ENCODE results near the gene CADM1. TPM values are rescaled to one million over a fixed set of nuclear protein-coding genes. Genes with fewer than 3 reads are reported as not detected.

The CADM1 gene
- total RNA-seq, 1 experiment from 2014 or later = 0.79 TPM

DNA sequence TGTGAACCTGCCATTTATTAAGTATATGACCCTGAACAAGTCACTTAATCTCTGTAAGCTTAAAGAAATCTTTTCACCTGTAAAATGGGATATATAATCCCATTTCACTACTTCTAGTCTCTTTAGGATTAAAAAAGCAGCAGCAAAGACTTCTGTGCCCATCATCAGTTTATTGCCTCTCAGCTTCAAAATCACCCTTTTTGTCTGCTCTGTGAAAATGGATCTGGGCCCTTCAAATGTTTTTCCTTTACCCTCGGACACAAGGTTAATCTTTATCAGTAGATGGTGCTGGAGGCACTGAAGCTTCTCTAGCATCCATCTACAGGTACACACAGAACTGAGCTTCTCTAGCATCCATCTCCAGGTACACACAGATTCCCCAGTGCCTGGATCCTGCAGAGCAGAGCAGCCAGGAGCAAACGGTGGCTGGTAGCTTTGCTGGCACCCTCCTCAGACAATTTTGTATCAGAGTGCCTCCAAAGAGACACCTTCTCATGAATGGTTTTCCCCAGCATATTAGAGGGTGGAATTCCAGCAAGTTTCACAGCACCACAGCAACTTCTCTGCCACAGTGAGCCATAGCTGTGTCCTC is 56.8 kb downstream of the CADM1 start:
- intact Hi-C loops (cut with micrococcal nuclease) = no loop called here
- H3K36me3 ChIP-seq (ENCODE audit: control insufficient read depth in 1 of 2, insufficient read depth in 2 of 2, low read length in 2 of 2) = no peaks in the 10 kb centered on the region
- DNase-seq (ENCODE audit: low read depth, low spot score) (no peak), ATAC-seq (no peak)
- H3K27ac ChIP-seq (ENCODE audit: low read depth, low read length) = no peak overlapping the region
- ChIA-PET CTCF (no interaction called here), POLR2A (no interaction called here), RAD21 (ENCODE audit: low non-redundant PET in 1 of 2, low total read pairs in 2 of 2, uncharacterized antibody in 2 of 2, unreplicated experiment in 2 of 2) (no interaction called here)
- no peaks in the 10 kb centered on the region for H4K20me1 ChIP-seq (ENCODE audit: insufficient read depth)
- no peaks in the 10 kb centered on the region for H3K9me2 ChIP-seq (ENCODE audit: insufficient read depth)
- H3K9ac ChIP-seq (ENCODE audit: low read length) = no peak overlapping the region
- H2AFZ ChIP-seq (ENCODE audit: low read depth, low read length, poor library complexity, severe bottlenecking) = no peak overlapping the region
- no peak overlapping the region for H3K4me2 ChIP-seq (ENCODE audit: low read length)
- TF ChIP-seq CBX3 (IDR thresholded peaks at IDR 0.05; ENCODE audit: low read depth) = no peak
- TF ChIP-seq, protein P1, sequence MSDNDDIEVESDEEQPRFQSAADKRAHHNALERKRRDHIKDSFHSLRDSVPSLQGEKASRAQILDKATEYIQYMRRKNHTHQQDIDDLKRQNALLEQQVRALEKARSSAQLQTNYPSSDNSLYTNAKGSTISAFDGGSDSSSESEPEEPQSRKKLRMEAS (IDR thresholded peaks at IDR 0.05) = no peak
- TF ChIP-seq, protein P2, sequence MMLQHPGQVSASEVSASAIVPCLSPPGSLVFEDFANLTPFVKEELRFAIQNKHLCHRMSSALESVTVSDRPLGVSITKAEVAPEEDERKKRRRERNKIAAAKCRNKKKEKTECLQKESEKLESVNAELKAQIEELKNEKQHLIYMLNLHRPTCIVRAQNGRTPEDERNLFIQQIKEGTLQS (IDR thresholded peaks at IDR 0.05) = no peak
- no peak for TF ChIP-seq JUND (IDR thresholded peaks at IDR 0.05)
- TF ChIP-seq, protein P3, sequence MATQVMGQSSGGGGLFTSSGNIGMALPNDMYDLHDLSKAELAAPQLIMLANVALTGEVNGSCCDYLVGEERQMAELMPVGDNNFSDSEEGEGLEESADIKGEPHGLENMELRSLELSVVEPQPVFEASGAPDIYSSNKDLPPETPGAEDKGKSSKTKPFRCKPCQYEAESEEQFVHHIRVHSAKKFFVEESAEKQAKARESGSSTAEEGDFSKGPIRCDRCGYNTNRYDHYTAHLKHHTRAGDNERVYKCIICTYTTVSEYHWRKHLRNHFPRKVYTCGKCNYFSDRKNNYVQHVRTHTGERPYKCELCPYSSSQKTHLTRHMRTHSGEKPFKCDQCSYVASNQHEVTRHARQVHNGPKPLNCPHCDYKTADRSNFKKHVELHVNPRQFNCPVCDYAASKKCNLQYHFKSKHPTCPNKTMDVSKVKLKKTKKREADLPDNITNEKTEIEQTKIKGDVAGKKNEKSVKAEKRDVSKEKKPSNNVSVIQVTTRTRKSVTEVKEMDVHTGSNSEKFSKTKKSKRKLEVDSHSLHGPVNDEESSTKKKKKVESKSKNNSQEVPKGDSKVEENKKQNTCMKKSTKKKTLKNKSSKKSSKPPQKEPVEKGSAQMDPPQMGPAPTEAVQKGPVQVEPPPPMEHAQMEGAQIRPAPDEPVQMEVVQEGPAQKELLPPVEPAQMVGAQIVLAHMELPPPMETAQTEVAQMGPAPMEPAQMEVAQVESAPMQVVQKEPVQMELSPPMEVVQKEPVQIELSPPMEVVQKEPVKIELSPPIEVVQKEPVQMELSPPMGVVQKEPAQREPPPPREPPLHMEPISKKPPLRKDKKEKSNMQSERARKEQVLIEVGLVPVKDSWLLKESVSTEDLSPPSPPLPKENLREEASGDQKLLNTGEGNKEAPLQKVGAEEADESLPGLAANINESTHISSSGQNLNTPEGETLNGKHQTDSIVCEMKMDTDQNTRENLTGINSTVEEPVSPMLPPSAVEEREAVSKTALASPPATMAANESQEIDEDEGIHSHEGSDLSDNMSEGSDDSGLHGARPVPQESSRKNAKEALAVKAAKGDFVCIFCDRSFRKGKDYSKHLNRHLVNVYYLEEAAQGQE (IDR thresholded peaks at IDR 0.05; ENCODE audit: low read depth) = no peak
- no peak for TF ChIP-seq SIN3A (IDR thresholded peaks at IDR 0.05; ENCODE audit: low read depth)
- TF ChIP-seq, protein P4, sequence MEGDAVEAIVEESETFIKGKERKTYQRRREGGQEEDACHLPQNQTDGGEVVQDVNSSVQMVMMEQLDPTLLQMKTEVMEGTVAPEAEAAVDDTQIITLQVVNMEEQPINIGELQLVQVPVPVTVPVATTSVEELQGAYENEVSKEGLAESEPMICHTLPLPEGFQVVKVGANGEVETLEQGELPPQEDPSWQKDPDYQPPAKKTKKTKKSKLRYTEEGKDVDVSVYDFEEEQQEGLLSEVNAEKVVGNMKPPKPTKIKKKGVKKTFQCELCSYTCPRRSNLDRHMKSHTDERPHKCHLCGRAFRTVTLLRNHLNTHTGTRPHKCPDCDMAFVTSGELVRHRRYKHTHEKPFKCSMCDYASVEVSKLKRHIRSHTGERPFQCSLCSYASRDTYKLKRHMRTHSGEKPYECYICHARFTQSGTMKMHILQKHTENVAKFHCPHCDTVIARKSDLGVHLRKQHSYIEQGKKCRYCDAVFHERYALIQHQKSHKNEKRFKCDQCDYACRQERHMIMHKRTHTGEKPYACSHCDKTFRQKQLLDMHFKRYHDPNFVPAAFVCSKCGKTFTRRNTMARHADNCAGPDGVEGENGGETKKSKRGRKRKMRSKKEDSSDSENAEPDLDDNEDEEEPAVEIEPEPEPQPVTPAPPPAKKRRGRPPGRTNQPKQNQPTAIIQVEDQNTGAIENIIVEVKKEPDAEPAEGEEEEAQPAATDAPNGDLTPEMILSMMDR (IDR thresholded peaks at IDR 0.05 in 2 of 3, conservative IDR thresholded peaks at IDR 0.05 in 1 of 3; ENCODE audit: borderline replicate concordance in 1 of 3, insufficient read depth in 1 of 3, low read depth in 2 of 3, low read length in 2 of 3) = no peak
- H3K9me3 ChIP-seq (ENCODE audit: control insufficient read depth in 1 of 2, insufficient read depth in 1 of 2, low read depth in 1 of 2, low read length in 2 of 2) = peaks cover 0 to 37% of the 10 kb centered on the region in 2 experiments; a peak in 2 of 4 replicates
- no peaks in the 10 kb centered on the region for H3K27me3 ChIP-seq (ENCODE audit: insufficient read depth, low read length)
- H3K79me2 ChIP-seq (ENCODE audit: insufficient read depth, low read length) = no peaks in the 10 kb centered on the region
- H3K4me3 ChIP-seq (replicated peaks in 1 of 2; ENCODE audit: low read depth in 1 of 2, low read length in 2 of 2) = no peak overlapping the region
- no peaks in the 10 kb centered on the region for H3K4me1 ChIP-seq (ENCODE audit: control insufficient read depth in 1 of 2, insufficient read depth in 2 of 2, low read length in 2 of 2)
- no TSS peak for BruUV-seq (replicated peaks)

Data from HCT116 (cell line).